Epithelial cell of esophagus (primary cell): ENCODE measurements around the gene DDN.
A peak's percentile ranks its signal among the peaks of the same experiment; 100 is the strongest.

Source experiments
- DNase-seq: peaks from one replicate; pipeline ENCODE4 v3.0.0; 2010; ENCODE audit warnings: low read depth
- H3K4me3 ChIP-seq: 2 replicates; pipeline ENCODE4 v1.5.1; 2011; ENCODE audit warnings: mild to moderate bottlenecking, low read length, control low read depth
- CTCF ChIP-seq: IDR thresholded peaks from 2 replicates; pipeline ENCODE4 v1.5.1; 2011; ENCODE audit warnings: low read depth, mild to moderate bottlenecking, low read length, control low read depth, inconsistent platforms; ENCODE audit not compliant: insufficient read depth; ENCODE audit errors: missing control alignments

DDN gene

GRCh38 chr12:48969833-48970701, 29.1 kb downstream of the DDN start:
- no peak overlapping the region for H3K4me3 ChIP-seq
- no peak for TF ChIP-seq CTCF
- no peak for DNase-seq

- no peak for DNase-seq
- no peak for TF ChIP-seq CTCF
- H3K4me3 ChIP-seq, result no peak overlapping the region
Observed at GRCh38 chr12:48969160-48969771, 29.9 kb downstream of the DDN start.

- no peak overlapping the region for H3K4me3 ChIP-seq
- TF ChIP-seq CTCF, result no peak
- DNase-seq, result no peak
Observed at GRCh38 chr12:48968467-48968866, 30.7 kb downstream of the DDN start.

GRCh38 chr12:48967991-48968390, 31.2 kb downstream of the DDN start:
- no peak for TF ChIP-seq CTCF
- no peak overlapping the region for H3K4me3 ChIP-seq
- no peak for DNase-seq

- no peak for DNase-seq
- no peak overlapping the region for H3K4me3 ChIP-seq
- no peak for TF ChIP-seq CTCF
Observed at GRCh38 chr12:48966177-48966895, 32.8 kb downstream of the DDN start.

GRCh38 chr12:48965298-48965838, 33.8 kb downstream of the DDN start:
- H3K4me3 ChIP-seq, result no peak overlapping the region
- peak; percentile 58 for TF ChIP-seq CTCF
- DNase-seq, result no peak
